NOMO-1 (cell line): Measurements from ENCODE around the gene OR4X1.
"Not testable (repeated sequence)": the region's sequence is repeated elsewhere in the genome, so short reads cannot be mapped to it uniquely, and the experiment has no call there.

ENCODE experiments used
- DNase-seq, 2 experiments: peaks; one replicate each; lab custom pipeline; 2025; ENCODE audit not compliant: unreplicated experiment in 2 of 2; lab: John Stamatoyannopoulos, UW

OR4X1 gene

GRCh38 chr11:48263423-48263911 lies at the start of gene OR4X1:
Gene OR4X1 (plus strand): TSS chr11:48263861. CDS start chr11:48263861, 0 bp downstream.
- DNase-seq, result no peak

GRCh38 chr11:48216510-48216909 lies 47.2 kb upstream of the OR4X1 start, which contains the start of gene OR4B1:
Gene OR4B1 (plus strand): TSS chr11:48216810. CDS start chr11:48216810, 0 bp downstream.
- DNase-seq, result no peak

GRCh38 chr11:48228761-48229160 lies 34.9 kb upstream of the OR4X1 start:
- no peak for DNase-seq

- not testable (repeated sequence) for DNase-seq
These were observed 33.6 kb upstream of the OR4X1 start for GRCh38 chr11:48230057-48230456.

- no peak for DNase-seq
These were observed 25.9 kb upstream of the OR4X1 start for GRCh38 chr11:48237727-48238126.

- no peak for DNase-seq
These were observed 21.2 kb upstream of the OR4X1 start for GRCh38 chr11:48242501-48242900.

GRCh38 chr11:48244804-48245203 lies 18.9 kb upstream of the OR4X1 start, which contains the start of gene OR4X2:
Gene OR4X2 (plus strand): TSS chr11:48245104. CDS start chr11:48245104, 0 bp downstream.
- DNase-seq, result no peak

- no peak for DNase-seq
These were observed 14.8 kb upstream of the OR4X1 start for GRCh38 chr11:48248902-48249301.

- no peak for DNase-seq
These were observed 2.1 kb upstream of the OR4X1 start for GRCh38 chr11:48261600-48261999.

GRCh38 chr11:48270621-48271020 lies 7.0 kb downstream of the OR4X1 start:
- no peak for DNase-seq

GRCh38 chr11:48272606-48273005 lies 8.9 kb downstream of the OR4X1 start:
- DNase-seq, result no peak

GRCh38 chr11:48305923-48306322 lies 42.3 kb downstream of the OR4X1 start, which contains the start of gene OR4S1:
Gene OR4S1 (plus strand): TSS chr11:48306223. CDS start chr11:48306223, 0 bp downstream.
- no peak for DNase-seq

GRCh38 chr11:48307760-48308386 lies 44.2 kb downstream of the OR4X1 start:
- peak; percentile 11 to 42 for DNase-seq

GRCh38 chr11:48313590-48313989 lies 49.9 kb downstream of the OR4X1 start:
- DNase-seq, result not testable (repeated sequence)
